Fibroblast of villous mesenchyme (primary cell): ENCODE measurements around the gene ZNF609. TPM values are rescaled to one million over a fixed set of nuclear protein-coding genes. Genes with fewer than 3 reads are reported as not detected.

Source experiments
- DNase-seq: peaks from one replicate; pipeline ENCODE4 v3.0.0-alpha.2; 2010; ENCODE audit warnings: low read depth
- H3K4me3 ChIP-seq: 2 replicates; pipeline ENCODE4 v1.5.1; 2011; ENCODE audit warnings: low read depth, mild to moderate bottlenecking, low read length
- total RNA-seq: library from RNA; depleted of rRNA; stranded (reverse); fragments of >200 nt; gene quantifications from 2 replicates; pipeline ENCODE4 v1.2.3, GENCODE V29; 2012
- TF ChIP-seq, protein P1 (sequence below): IDR thresholded peaks from 2 replicates; pipeline ENCODE4 v1.5.1; 2012; ENCODE audit warnings: low read depth, mild to moderate bottlenecking, low read length; ENCODE audit not compliant: insufficient read depth

Gene ZNF609
- total RNA-seq, 1 donor, result 22.5 TPM

GRCh38 chr15:64611085-64611725 is 150.8 kb downstream of the ZNF609 start:
- no peak for DNase-seq
- H3K4me3 ChIP-seq, result no peak overlapping the region
- TF ChIP-seq, protein P1, sequence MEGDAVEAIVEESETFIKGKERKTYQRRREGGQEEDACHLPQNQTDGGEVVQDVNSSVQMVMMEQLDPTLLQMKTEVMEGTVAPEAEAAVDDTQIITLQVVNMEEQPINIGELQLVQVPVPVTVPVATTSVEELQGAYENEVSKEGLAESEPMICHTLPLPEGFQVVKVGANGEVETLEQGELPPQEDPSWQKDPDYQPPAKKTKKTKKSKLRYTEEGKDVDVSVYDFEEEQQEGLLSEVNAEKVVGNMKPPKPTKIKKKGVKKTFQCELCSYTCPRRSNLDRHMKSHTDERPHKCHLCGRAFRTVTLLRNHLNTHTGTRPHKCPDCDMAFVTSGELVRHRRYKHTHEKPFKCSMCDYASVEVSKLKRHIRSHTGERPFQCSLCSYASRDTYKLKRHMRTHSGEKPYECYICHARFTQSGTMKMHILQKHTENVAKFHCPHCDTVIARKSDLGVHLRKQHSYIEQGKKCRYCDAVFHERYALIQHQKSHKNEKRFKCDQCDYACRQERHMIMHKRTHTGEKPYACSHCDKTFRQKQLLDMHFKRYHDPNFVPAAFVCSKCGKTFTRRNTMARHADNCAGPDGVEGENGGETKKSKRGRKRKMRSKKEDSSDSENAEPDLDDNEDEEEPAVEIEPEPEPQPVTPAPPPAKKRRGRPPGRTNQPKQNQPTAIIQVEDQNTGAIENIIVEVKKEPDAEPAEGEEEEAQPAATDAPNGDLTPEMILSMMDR, result no peak

DNA sequence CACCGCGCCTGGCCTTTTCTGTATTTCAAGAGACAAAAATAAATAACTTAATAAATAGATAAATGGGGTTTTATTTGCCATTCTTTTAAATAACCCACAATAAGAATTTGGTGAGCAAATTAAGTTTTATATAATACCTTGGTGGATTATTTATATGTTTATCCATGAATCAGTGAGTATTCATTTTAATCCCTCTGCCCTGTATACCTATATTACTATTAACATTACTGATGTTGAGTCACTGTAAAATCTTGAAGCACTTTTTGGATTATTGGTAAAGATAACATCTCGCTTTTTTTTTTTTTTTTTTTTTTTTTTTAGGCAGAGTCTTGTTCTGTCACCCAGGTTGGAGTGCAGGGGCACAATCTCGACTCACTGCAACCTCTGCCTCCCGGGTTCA is 154.1 kb downstream of the ZNF609 start:
- TF ChIP-seq, protein P1, result no peak
- DNase-seq, result no peak
- H3K4me3 ChIP-seq, result no peak overlapping the region

DNA sequence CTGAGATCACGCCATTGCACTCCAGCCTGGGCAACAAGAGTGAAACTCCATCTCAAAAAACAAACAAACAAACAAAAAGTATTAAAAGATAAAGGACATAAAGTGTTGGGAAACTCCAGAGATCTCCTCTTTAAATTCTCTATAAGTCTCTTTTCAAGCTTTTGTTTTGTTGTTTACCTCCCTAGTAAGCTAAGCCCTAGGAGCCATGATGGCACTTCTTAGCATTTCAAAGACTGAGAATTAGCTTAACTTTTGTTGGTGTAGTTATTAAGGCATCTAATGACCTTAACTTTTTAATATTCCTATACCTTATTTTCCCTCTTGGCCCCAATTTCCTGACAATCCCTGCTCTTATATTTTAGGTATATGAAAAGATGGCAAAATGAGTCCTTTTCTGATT is 157.3 kb downstream of the ZNF609 start:
- TF ChIP-seq, protein P1, result no peak
- DNase-seq, result no peak
- H3K4me3 ChIP-seq, result no peak overlapping the region

DNA sequence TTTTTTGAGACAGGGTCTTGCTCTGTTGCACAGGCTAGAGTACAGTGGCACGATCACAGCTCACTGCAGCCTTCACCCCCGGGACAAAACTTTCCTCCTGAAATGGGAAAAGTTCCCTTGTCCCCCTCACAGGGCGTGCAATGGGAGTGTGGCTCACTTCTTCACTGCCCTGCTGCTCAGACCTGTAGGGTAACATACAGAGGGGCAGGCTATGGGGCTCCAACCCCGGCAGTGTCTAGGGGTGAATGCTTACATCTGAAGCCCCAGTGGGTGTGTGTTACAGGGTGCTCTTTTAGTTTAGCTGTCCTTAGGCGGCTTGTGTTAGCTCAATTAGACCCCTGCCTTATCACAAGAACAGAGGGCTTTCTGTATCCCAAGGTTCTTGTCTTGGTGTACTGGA is 157.8 kb downstream of the ZNF609 start:
- no peak for DNase-seq
- TF ChIP-seq, protein P1, result no peak
- H3K4me3 ChIP-seq, result no peak overlapping the region

GRCh38 chr15:64618540-64618939 is 158.2 kb downstream of the ZNF609 start:
- no peak overlapping the region for H3K4me3 ChIP-seq
- no peak for DNase-seq
- TF ChIP-seq, protein P1, result no peak

DNA sequence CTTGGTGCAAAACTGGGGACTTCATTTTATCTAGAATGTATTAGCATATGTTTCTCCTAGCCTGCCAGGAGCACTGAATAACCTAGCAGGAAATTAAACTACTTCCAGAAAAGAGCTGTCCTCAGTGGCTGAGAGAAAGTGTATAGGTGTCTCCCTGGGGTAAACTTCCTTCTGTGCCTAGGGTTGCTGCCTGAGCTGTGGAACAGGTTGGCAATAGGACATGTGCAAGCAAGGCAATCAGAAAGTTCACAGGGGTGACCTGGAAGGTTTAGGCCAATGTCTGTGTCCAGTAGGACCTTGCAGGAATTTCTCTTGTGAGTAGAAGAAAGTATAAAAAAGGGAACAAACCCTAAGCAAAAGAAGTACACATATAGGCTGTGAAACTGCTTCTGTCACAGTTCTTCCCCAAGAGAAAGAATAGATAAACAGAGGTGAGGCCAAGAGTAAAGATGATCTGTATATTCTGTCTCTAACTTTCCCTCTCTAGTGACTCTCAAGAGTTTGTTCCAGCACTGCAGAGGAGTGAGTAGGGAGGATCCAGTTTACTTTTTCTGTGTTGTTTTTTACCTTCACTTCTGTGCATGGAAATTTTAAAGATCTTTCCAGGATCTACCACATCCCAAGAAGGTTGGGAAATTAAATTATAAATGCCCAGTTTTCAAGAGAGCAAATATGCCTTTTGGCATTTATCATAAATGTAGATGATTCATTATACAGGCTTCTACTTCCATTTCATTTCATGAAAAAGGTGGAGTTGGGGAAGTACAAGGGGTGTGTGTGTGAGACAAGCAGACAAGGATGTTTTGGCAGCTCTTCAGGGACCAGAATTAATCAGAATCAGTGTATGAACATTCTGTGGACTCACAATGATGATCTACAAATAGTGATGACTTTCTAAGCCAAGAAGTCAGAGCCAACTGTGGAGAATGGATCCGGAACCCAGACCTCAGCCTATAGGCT is 159.8 kb downstream of the ZNF609 start:
- no peak for DNase-seq
- H3K4me3 ChIP-seq, result no peak overlapping the region
- TF ChIP-seq, protein P1, result no peak
